Neural progenitor cell (in vitro differentiated cells): ENCODE data around the gene ZBTB4.

Experiments
- EZH2phosphoT487 ChIP-seq: fragments of 200-600 bp; sonication (generic); IDR thresholded peaks from 2 replicates; pipeline ENCODE4 v1.6.1; 2017; ENCODE audit warnings: antibody characterized with exemption
- TF ChIP-seq, protein P1 (sequence below): fragments of 200-600 bp; sonication (generic); IDR thresholded peaks from 2 replicates; pipeline ENCODE4 v1.5.1; 2017; ENCODE audit warnings: antibody characterized with exemption, mild to moderate bottlenecking

DNA sequence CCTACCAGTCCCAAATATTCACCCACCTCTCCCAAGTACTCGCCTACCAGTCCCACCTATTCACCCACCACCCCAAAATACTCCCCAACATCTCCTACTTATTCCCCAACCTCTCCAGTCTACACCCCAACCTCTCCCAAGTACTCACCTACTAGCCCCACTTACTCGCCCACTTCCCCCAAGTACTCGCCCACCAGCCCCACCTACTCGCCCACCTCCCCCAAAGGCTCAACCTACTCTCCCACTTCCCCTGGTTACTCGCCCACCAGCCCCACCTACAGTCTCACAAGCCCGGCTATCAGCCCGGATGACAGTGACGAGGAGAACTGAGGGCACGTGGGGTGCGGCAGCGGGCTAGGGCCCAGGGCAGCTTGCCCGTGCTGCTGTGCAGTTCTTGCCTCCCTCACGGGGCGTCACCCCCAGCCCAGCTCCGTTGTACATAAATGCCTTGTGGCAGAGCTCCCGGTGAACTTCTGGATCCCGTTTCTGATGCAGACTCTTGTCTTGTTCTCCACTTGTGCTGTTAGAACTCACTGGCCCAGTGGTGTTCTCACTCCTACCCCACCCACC, 34.5 kb upstream of the ZBTB4 start:
- no peak for TF ChIP-seq EZH2phosphoT487
- TF ChIP-seq, protein P1, sequence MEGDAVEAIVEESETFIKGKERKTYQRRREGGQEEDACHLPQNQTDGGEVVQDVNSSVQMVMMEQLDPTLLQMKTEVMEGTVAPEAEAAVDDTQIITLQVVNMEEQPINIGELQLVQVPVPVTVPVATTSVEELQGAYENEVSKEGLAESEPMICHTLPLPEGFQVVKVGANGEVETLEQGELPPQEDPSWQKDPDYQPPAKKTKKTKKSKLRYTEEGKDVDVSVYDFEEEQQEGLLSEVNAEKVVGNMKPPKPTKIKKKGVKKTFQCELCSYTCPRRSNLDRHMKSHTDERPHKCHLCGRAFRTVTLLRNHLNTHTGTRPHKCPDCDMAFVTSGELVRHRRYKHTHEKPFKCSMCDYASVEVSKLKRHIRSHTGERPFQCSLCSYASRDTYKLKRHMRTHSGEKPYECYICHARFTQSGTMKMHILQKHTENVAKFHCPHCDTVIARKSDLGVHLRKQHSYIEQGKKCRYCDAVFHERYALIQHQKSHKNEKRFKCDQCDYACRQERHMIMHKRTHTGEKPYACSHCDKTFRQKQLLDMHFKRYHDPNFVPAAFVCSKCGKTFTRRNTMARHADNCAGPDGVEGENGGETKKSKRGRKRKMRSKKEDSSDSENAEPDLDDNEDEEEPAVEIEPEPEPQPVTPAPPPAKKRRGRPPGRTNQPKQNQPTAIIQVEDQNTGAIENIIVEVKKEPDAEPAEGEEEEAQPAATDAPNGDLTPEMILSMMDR = no peak
